ENCODE data around the gene KCNK3. TPM values are rescaled to one million over a fixed set of nuclear protein-coding genes. Genes with fewer than 3 reads are reported as not detected.

Gene KCNK3
- total RNA-seq, 2 experiments from 2014 or later: not detected

GRCh38 chr2:26738481-26738880 is 46.0 kb downstream of the KCNK3 start:
- ATAC-seq (no peak), DNase-seq (no peak)
- TF ChIP-seq CTCF (IDR thresholded peaks at IDR 0.05): no peak
- H3K4me3 Mint-ChIP-seq: no peak overlapping the region
- H3K36me3 Mint-ChIP-seq (ENCODE audit: low read depth): no peaks in the 10 kb centered on the region
- intact Hi-C loops (cut with micrococcal nuclease): no loop called here
- no peaks in the 10 kb centered on the region for H3K27me3 Mint-ChIP-seq
- H3K4me1 Mint-ChIP-seq (ENCODE audit: low read depth): peaks cover 4% of the 10 kb centered on the region
- POLR2A ChIA-PET: no interaction called here
- H3K9me3 Mint-ChIP-seq: no peaks in the 10 kb centered on the region
- H3K27ac Mint-ChIP-seq: no peak overlapping the region
- CTCF ChIA-PET: interaction anchor here (1.3 to 2.0 kb wide), 2 partner anchors 133 to 235 kb away, joined by 4 to 5 read pairs; no protein-coding TSS in a partner anchor

- Mint-ChIP-seq H3K27ac (no peak overlapping the region), H3K4me3 (no peak overlapping the region), H3K27me3 (no peaks in the 10 kb centered on the region), H3K36me3 (ENCODE audit: low read depth) (no peaks in the 10 kb centered on the region), H3K4me1 (ENCODE audit: low read depth) (peaks cover 4% of the 10 kb centered on the region), H3K9me3 (no peaks in the 10 kb centered on the region)
- ATAC-seq (no peak), DNase-seq (no peak)
- TF ChIP-seq CTCF (IDR thresholded peaks at IDR 0.05): no peak
- intact Hi-C loops (cut with micrococcal nuclease): no loop called here
- ChIA-PET CTCF (interaction anchor here (2.0 to 10.6 kb wide), 3 partner anchors 134 to 236 kb away, joined by 5 to 162 read pairs (median 13); no protein-coding TSS in a partner anchor), POLR2A (no interaction called here)
Measured at GRCh38 chr2:26739514-26739913, 47.0 kb downstream of the KCNK3 start.

- TF ChIP-seq CTCF (IDR thresholded peaks at IDR 0.05): no peak
- Mint-ChIP-seq H3K36me3 (ENCODE audit: low read depth) (no peaks in the 10 kb centered on the region), H3K27me3 (no peaks in the 10 kb centered on the region), H3K27ac (no peak overlapping the region), H3K4me3 (no peak overlapping the region), H3K4me1 (ENCODE audit: low read depth) (peaks cover 4% of the 10 kb centered on the region), H3K9me3 (no peaks in the 10 kb centered on the region)
- ChIA-PET POLR2A (no interaction called here), CTCF (interaction anchor here (2.0 to 10.6 kb wide), 3 partner anchors 135 to 236 kb away, joined by 5 to 162 read pairs (median 13); no protein-coding TSS in a partner anchor)
- intact Hi-C loops (cut with micrococcal nuclease): no loop called here
- no peak for ATAC-seq
- no peak for DNase-seq
Measured at GRCh38 chr2:26740346-26740745, 47.8 kb downstream of the KCNK3 start.

- DNase-seq: peak; percentile 56
- Mint-ChIP-seq H3K4me1 (ENCODE audit: low read depth) (peaks cover 4% of the 10 kb centered on the region), H3K27ac (no peak overlapping the region), H3K36me3 (ENCODE audit: low read depth) (no peaks in the 10 kb centered on the region), H3K9me3 (no peaks in the 10 kb centered on the region), H3K4me3 (no peak overlapping the region), H3K27me3 (no peaks in the 10 kb centered on the region)
- ChIA-PET CTCF (interaction anchor here (4.5 to 10.6 kb wide), 2 partner anchors 135 to 163 kb away, joined by 13 to 162 read pairs; no protein-coding TSS in a partner anchor), POLR2A (no interaction called here)
- peak; percentile 88 for ATAC-seq
- intact Hi-C loops (cut with micrococcal nuclease): no loop called here
- no peak for TF ChIP-seq CTCF (IDR thresholded peaks at IDR 0.05)
Measured at GRCh38 chr2:26740890-26741302, 48.4 kb downstream of the KCNK3 start.

- no peak for DNase-seq
- no peak for ATAC-seq
- no peaks in the 10 kb centered on the region for H3K9me3 Mint-ChIP-seq
- H3K27me3 Mint-ChIP-seq: no peaks in the 10 kb centered on the region
- intact Hi-C loops (cut with micrococcal nuclease): no loop called here
- no peak for TF ChIP-seq CTCF (IDR thresholded peaks at IDR 0.05)
- peaks cover 4% of the 10 kb centered on the region for H3K4me1 Mint-ChIP-seq (ENCODE audit: low read depth)
- H3K36me3 Mint-ChIP-seq (ENCODE audit: low read depth): no peaks in the 10 kb centered on the region
- H3K4me3 Mint-ChIP-seq: no peak overlapping the region
- ChIA-PET POLR2A (interaction anchor here (0.6 kb wide), 1 partner anchor 200 kb away, joined by 3 read pairs; no protein-coding TSS in a partner anchor), CTCF (interaction anchor here (1.1 to 10.6 kb wide), 3 partner anchors 75 to 164 kb away, joined by 3 to 162 read pairs (median 13); no protein-coding TSS in a partner anchor)
- H3K27ac Mint-ChIP-seq: no peak overlapping the region
Measured at GRCh38 chr2:26742048-26742770, 49.7 kb downstream of the KCNK3 start.
